ENCODE measurements around the gene MINDY3.

MINDY3 gene

GRCh38 chr10:15760681-15761080, 99.6 kb downstream of the MINDY3 start:
- H3K4me3 ChIP-seq (ENCODE audit: low read length), result no peak overlapping the region
- DNase-seq (ENCODE audit: low read depth), result peak; percentile 23
- TF ChIP-seq, protein P1, sequence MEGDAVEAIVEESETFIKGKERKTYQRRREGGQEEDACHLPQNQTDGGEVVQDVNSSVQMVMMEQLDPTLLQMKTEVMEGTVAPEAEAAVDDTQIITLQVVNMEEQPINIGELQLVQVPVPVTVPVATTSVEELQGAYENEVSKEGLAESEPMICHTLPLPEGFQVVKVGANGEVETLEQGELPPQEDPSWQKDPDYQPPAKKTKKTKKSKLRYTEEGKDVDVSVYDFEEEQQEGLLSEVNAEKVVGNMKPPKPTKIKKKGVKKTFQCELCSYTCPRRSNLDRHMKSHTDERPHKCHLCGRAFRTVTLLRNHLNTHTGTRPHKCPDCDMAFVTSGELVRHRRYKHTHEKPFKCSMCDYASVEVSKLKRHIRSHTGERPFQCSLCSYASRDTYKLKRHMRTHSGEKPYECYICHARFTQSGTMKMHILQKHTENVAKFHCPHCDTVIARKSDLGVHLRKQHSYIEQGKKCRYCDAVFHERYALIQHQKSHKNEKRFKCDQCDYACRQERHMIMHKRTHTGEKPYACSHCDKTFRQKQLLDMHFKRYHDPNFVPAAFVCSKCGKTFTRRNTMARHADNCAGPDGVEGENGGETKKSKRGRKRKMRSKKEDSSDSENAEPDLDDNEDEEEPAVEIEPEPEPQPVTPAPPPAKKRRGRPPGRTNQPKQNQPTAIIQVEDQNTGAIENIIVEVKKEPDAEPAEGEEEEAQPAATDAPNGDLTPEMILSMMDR (conservative IDR thresholded peaks at IDR 0.05; ENCODE audit: low read length), result no peak

- no peak overlapping the region for H3K4me3 ChIP-seq (ENCODE audit: low read length)
- TF ChIP-seq, protein P1 (conservative IDR thresholded peaks at IDR 0.05; ENCODE audit: low read length), result no peak
- DNase-seq (ENCODE audit: low read depth), result no peak
Observed at GRCh38 chr10:15759265-15759664, 101.0 kb downstream of the MINDY3 start.

DNA sequence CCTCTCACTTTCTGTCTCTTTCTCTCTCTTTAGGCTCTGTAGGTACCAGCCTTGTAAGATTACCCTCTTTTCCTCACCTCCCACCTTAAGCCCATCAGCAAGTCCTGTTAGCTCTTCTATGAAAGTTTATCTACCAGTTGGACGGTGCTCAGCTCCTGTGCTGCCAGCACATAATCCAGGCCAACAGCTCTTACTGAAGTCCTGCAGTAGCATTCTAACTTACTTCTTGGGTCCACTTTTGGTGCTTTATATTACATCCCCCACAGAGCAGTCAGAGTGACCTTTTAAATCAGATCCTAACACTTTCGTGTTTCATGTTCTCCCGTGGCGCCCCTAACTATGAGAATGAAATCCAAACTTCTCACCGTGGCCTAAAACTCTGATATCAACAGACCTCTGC, 101.7 kb downstream of the MINDY3 start:
- H3K4me3 ChIP-seq (ENCODE audit: low read length), result no peak overlapping the region
- TF ChIP-seq, protein P1 (conservative IDR thresholded peaks at IDR 0.05; ENCODE audit: low read length), result no peak
- no peak for DNase-seq (ENCODE audit: low read depth)

GRCh38 chr10:15754937-15755336, 105.4 kb downstream of the MINDY3 start:
- no peak overlapping the region for H3K4me3 ChIP-seq (ENCODE audit: low read length)
- no peak for DNase-seq (ENCODE audit: low read depth)
- TF ChIP-seq, protein P1 (conservative IDR thresholded peaks at IDR 0.05; ENCODE audit: low read length), result no peak

DNA sequence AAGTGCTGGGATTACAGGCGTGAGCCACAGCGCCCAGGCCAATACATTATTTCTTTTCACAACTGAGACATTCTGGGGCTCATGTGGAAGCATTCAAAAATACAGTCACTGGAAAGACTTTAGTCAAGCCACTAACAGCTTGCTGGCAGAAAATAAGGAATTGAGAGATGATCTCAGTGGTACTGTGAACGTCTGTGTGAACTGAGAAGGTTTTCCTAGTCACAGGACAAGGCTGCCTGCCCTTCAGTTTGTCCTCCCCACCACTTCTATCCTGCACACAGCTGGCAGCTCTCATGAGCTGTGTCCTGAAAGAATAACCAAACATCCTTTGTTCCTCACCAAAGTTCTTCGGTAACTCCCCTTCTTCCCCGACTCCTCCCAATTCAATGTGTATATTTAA, 109.3 kb downstream of the MINDY3 start:
- H3K4me3 ChIP-seq (ENCODE audit: low read length), result no peak overlapping the region
- DNase-seq (ENCODE audit: low read depth), result peak; percentile 27
- TF ChIP-seq, protein P1 (conservative IDR thresholded peaks at IDR 0.05; ENCODE audit: low read length), result no peak

- no peak overlapping the region for H3K4me3 ChIP-seq (ENCODE audit: low read length)
- TF ChIP-seq, protein P1 (conservative IDR thresholded peaks at IDR 0.05; ENCODE audit: low read length), result no peak; the same call in 1 of the 2 replicates
- DNase-seq (ENCODE audit: low read depth), result peak; percentile 38
Observed at GRCh38 chr10:15748126-15748525, 112.2 kb downstream of the MINDY3 start.

- DNase-seq (ENCODE audit: low read depth), result no peak
- no peak overlapping the region for H3K4me3 ChIP-seq (ENCODE audit: low read length)
- TF ChIP-seq, protein P1 (conservative IDR thresholded peaks at IDR 0.05; ENCODE audit: low read length), result no peak
Observed at GRCh38 chr10:15747632-15748031, 112.7 kb downstream of the MINDY3 start.
